H9 (cell line): ENCODE measurements around the gene UHRF1. TPM values are rescaled to one million over a fixed set of nuclear protein-coding genes. Genes with fewer than 3 reads are reported as not detected.

Experiments
- DNase-seq: peaks from one replicate; pipeline ENCODE4 v3.0.0-alpha.2; 2017
- H2AFZ ChIP-seq: one replicate; pipeline ENCODE4 v1.6.1; 2013; ENCODE audit warnings: mild to moderate bottlenecking, low read length, control low read depth, moderate library complexity
- H2AK5ac ChIP-seq: 2 replicates; pipeline ENCODE4 v1.6.1; 2013; ENCODE audit warnings: low read length, control low read depth, mixed read lengths; ENCODE audit not compliant: insufficient read length
- H2BK120ac ChIP-seq: one replicate; pipeline ENCODE4 v1.6.1; 2013; ENCODE audit warnings: low read depth, mild to moderate bottlenecking, low read length, control low read depth, inconsistent platforms; ENCODE audit not compliant: poor library complexity, severe bottlenecking
- H2BK12ac ChIP-seq: 2 replicates; pipeline ENCODE4 v1.6.1; 2013; ENCODE audit warnings: low read length, control low read depth, mixed read lengths, low read depth; ENCODE audit not compliant: insufficient read length
- H2BK15ac ChIP-seq: 2 replicates; pipeline ENCODE4 v1.6.1; 2013; ENCODE audit warnings: low read depth, low read length, control low read depth
- H2BK20ac ChIP-seq: one replicate; pipeline ENCODE4 v1.6.1; 2013; ENCODE audit warnings: low read depth, mild to moderate bottlenecking, low read length, control low read depth, inconsistent platforms; ENCODE audit not compliant: poor library complexity, severe bottlenecking
- H2BK5ac ChIP-seq: 2 replicates; pipeline ENCODE4 v1.6.1; 2013; ENCODE audit warnings: low read length, control low read depth, mixed read lengths; ENCODE audit not compliant: insufficient read length
- H3K14ac ChIP-seq: 2 replicates; pipeline ENCODE4 v1.6.1; 2013; ENCODE audit warnings: low read length, control low read depth; ENCODE audit not compliant: insufficient read depth
- H3K18ac ChIP-seq: 2 replicates; pipeline ENCODE4 v1.6.1; 2013; ENCODE audit warnings: low read depth, mild to moderate bottlenecking, mixed read lengths, low read length, control low read depth; ENCODE audit not compliant: insufficient read length
- H3K23ac ChIP-seq: 2 replicates; pipeline ENCODE4 v1.6.1; 2013; ENCODE audit warnings: low read length, control low read depth, mixed read lengths, low read depth; ENCODE audit not compliant: insufficient read length
- H3K23me2 ChIP-seq: 2 replicates; pipeline ENCODE4 v1.6.1; 2013; ENCODE audit warnings: low read depth, mild to moderate bottlenecking, mixed read lengths, low read length, control low read depth; ENCODE audit not compliant: insufficient read length, poor library complexity, severe bottlenecking
- H3K27ac ChIP-seq: 2 replicates; pipeline ENCODE4 v1.5.1; 2013; ENCODE audit warnings: low read length, control low read depth, mixed read lengths, low read depth; ENCODE audit not compliant: insufficient read length
- H3K27me3 ChIP-seq: 2 replicates; pipeline ENCODE4 v1.6.1; 2013; ENCODE audit warnings: low read length, control low read depth, inconsistent platforms; ENCODE audit not compliant: insufficient read depth
- H3K4ac ChIP-seq: 2 replicates; pipeline ENCODE4 v1.6.1; 2013; ENCODE audit warnings: low read depth, mild to moderate bottlenecking, control low read depth, inconsistent platforms, low read length, moderate library complexity
- H3K4me1 ChIP-seq: 2 replicates; pipeline ENCODE4 v1.6.1; 2013; ENCODE audit warnings: low read length, control low read depth, inconsistent platforms; ENCODE audit not compliant: insufficient read depth
- H3K4me2 ChIP-seq: 2 replicates; pipeline ENCODE4 v1.6.1; 2013; ENCODE audit warnings: low read length, control low read depth, mixed read lengths; ENCODE audit not compliant: insufficient read length, insufficient read depth
- H3K56ac ChIP-seq: 2 replicates; pipeline ENCODE4 v1.6.1; 2013; ENCODE audit warnings: low read depth, mild to moderate bottlenecking, mixed read lengths, low read length, control low read depth; ENCODE audit not compliant: insufficient read length
- H3K79me1 ChIP-seq: 2 replicates; pipeline ENCODE4 v1.6.1; 2013; ENCODE audit warnings: low read depth, mild to moderate bottlenecking, moderate library complexity, low read length, control low read depth, inconsistent platforms; ENCODE audit not compliant: insufficient read depth, poor library complexity, severe bottlenecking
- H3K79me2 ChIP-seq: 2 replicates; pipeline ENCODE4 v1.6.1; 2013; ENCODE audit warnings: low read length, control low read depth, inconsistent platforms; ENCODE audit not compliant: insufficient read depth
- H3K9ac ChIP-seq: 2 replicates; pipeline ENCODE4 v1.6.1; 2013; ENCODE audit warnings: low read length, control low read depth, mixed read lengths; ENCODE audit not compliant: insufficient read length; ENCODE audit errors: extremely low read depth
- H3K9me3 ChIP-seq: one replicate; pipeline ENCODE4 v1.6.1; 2013; ENCODE audit warnings: low read depth, low read length, inconsistent platforms; ENCODE audit not compliant: control insufficient read depth
- H3T11ph ChIP-seq: one replicate; pipeline ENCODE4 v1.6.1; 2013; ENCODE audit warnings: mild to moderate bottlenecking, low read length, control low read depth, inconsistent platforms
- H4K20me1 ChIP-seq: one replicate; pipeline ENCODE4 v1.6.1; 2013; ENCODE audit not compliant: control insufficient read depth, insufficient read length, insufficient read depth
- H4K5ac ChIP-seq: 2 replicates; pipeline ENCODE4 v1.6.1; 2013; ENCODE audit warnings: low read depth, mild to moderate bottlenecking, mixed read lengths, low read length, control low read depth; ENCODE audit not compliant: insufficient read length
- H4K8ac ChIP-seq: replicated peaks from 2 replicates; pipeline ENCODE4 v1.6.1; 2013; ENCODE audit warnings: low read length, control low read depth, mixed read lengths, low read depth; ENCODE audit not compliant: insufficient read length
- H4K91ac ChIP-seq: 2 replicates; pipeline ENCODE4 v1.6.1; 2013; ENCODE audit warnings: low read depth, mild to moderate bottlenecking, moderate library complexity, mixed read lengths, low read length, control low read depth; ENCODE audit not compliant: insufficient read length
- H3K27ac Mint-ChIP-seq, 3 experiments: 2 replicates in 2 of 3; 3 replicates in 1 of 3; pipeline ENCODE4 v1.8.0; 2020 to 2021; ENCODE audit warnings: mixed read lengths in 3 of 3, mild to moderate bottlenecking in 1 of 3, moderate library complexity in 1 of 3
- H3K27me3 Mint-ChIP-seq: 2 replicates; pipeline ENCODE4 v1.8.0; 2021; ENCODE audit warnings: low read depth, mild to moderate bottlenecking, moderate library complexity, mixed read lengths
- H3K36me3 Mint-ChIP-seq, 3 experiments: 2 replicates in 2 of 3; 3 replicates in 1 of 3; pipeline ENCODE4 v1.8.0; 2020 to 2021; ENCODE audit warnings: low read depth in 3 of 3, mixed read lengths in 3 of 3; ENCODE audit not compliant: insufficient read depth in 1 of 3
- H3K4me1 Mint-ChIP-seq, 2 experiments: 2 replicates each; pipeline ENCODE4 v1.8.0; 2020; ENCODE audit warnings: mixed read lengths in 2 of 2
- H3K4me3 Mint-ChIP-seq, 2 experiments: 2 replicates in 1 of 2; 3 replicates in 1 of 2; pipeline ENCODE4 v1.8.0; 2020 to 2021; ENCODE audit warnings: mild to moderate bottlenecking in 2 of 2, mixed read lengths in 2 of 2, moderate library complexity in 1 of 2
- H3K9me3 Mint-ChIP-seq, 2 experiments: 2 replicates in 1 of 2; 3 replicates in 1 of 2; pipeline ENCODE4 v1.8.0; 2020; ENCODE audit warnings: mild to moderate bottlenecking in 2 of 2, mixed read lengths in 2 of 2, moderate library complexity in 1 of 2
- WGBS: extraction: QIAGEN DNeasy Blood & Tissue Kit; methylation state at CpG from one replicate; pipeline ENCODE4 v1.1.7; 2013; ENCODE audit warnings: missing lambda C conversion rate, low lambda C conversion rate, mixed read lengths; ENCODE audit not compliant: insufficient read length; ENCODE audit errors: extremely low coverage; 5-methylcytosine and 5-hydroxymethylcytosine counted together
- total RNA-seq: library from RNA; stranded (reverse); gene quantifications from 2 replicates; pipeline ENCODE4 v1.2.1, GENCODE V29; 2021
- TF ChIP-seq, protein P1 (sequence below): fragments of 200-600 bp; sonication (generic); conservative IDR thresholded peaks from 3 replicates; pipeline ENCODE4 v1.8.0; 2021; ENCODE audit warnings: antibody characterized with exemption, mild to moderate bottlenecking

Gene UHRF1
- total RNA-seq, 1 experiment from 2014 or later, result 106 TPM

DNA sequence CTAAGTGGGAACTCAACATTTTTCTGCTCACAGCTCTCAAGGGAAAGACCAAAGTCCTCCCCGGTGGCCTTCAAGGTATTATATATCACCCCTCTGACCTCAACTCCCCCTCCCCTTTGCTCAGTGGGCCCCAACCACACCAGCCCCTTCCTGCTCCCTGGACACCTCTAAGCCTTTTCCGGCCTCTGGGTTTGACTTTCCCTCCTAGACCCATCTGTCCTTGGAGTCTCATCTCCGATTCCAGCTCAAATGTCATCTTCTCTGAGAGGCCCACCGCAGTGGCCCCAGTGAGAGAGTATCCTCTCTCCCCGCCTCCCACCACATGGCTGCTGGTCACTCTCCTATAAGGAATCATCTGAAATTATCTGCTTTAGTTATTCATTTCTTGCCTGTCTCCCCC is 941 bp upstream of the UHRF1 start:
- Histone ChIP-seq H4K5ac (no peak overlapping the region), H3K18ac (no peak overlapping the region), H3K79me1 (no peaks in the 10 kb centered on the region), H3K23ac (no peak overlapping the region), H2BK5ac (no peak overlapping the region), H2BK120ac (no peak overlapping the region), H3K4me2 (no peak overlapping the region), H3K4ac (no peak overlapping the region), H2AFZ (no peak overlapping the region), H3K14ac (no peak overlapping the region), H3T11ph (no peak overlapping the region), H3K27me3 (no peaks in the 10 kb centered on the region), H4K8ac (no peak overlapping the region), H3K27ac (no peak overlapping the region), H4K91ac (no peak overlapping the region), H2AK5ac (no peak overlapping the region), H3K9me3 (no peaks in the 10 kb centered on the region), H2BK15ac (no peak overlapping the region), H2BK20ac (no peak overlapping the region), H3K79me2 (peaks cover 9% of the 10 kb centered on the region; the same call in 1 of the 2 replicates), H4K20me1 (no peaks in the 10 kb centered on the region), H3K9ac (no peak overlapping the region), H3K23me2 (peaks cover 7% of the 10 kb centered on the region), H3K56ac (no peak overlapping the region), H3K4me1 (no peaks in the 10 kb centered on the region; the same call in 1 of the 2 replicates), H2BK12ac (no peak overlapping the region)
- peaks cover 30% of the 10 kb centered on the region for H3K27me3 Mint-ChIP-seq
- no CpG with 5 or more reads among the region's 5 CpGs for WGBS
- DNase-seq, result peak; percentile 38
- H3K27ac Mint-ChIP-seq, result no peak overlapping the region
- TF ChIP-seq, protein P1, sequence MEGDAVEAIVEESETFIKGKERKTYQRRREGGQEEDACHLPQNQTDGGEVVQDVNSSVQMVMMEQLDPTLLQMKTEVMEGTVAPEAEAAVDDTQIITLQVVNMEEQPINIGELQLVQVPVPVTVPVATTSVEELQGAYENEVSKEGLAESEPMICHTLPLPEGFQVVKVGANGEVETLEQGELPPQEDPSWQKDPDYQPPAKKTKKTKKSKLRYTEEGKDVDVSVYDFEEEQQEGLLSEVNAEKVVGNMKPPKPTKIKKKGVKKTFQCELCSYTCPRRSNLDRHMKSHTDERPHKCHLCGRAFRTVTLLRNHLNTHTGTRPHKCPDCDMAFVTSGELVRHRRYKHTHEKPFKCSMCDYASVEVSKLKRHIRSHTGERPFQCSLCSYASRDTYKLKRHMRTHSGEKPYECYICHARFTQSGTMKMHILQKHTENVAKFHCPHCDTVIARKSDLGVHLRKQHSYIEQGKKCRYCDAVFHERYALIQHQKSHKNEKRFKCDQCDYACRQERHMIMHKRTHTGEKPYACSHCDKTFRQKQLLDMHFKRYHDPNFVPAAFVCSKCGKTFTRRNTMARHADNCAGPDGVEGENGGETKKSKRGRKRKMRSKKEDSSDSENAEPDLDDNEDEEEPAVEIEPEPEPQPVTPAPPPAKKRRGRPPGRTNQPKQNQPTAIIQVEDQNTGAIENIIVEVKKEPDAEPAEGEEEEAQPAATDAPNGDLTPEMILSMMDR, result no peak
- no peaks in the 10 kb centered on the region; a peak in 1 of 5 replicates for H3K9me3 Mint-ChIP-seq
- H3K4me3 Mint-ChIP-seq, result peak overlapping the region; percentile 52 to 79; a peak in 4 of 5 replicates
- H3K36me3 Mint-ChIP-seq, result peaks cover 3 to 30% (median 23%) of the 10 kb centered on the region in 3 experiments; a peak in 6 of 7 replicates
- peaks cover 25 to 26% of the 10 kb centered on the region in 2 experiments for H3K4me1 Mint-ChIP-seq
